NCI-H2171 treated with DMSO at 0.1 percent for 48 hours (cell line): ENCODE data around the gene FANK1.

ENCODE experiments used
- DNase-seq: peaks from one replicate; lab custom pipeline; 2025; lab: John Stamatoyannopoulos, UW

Gene FANK1

DNA sequence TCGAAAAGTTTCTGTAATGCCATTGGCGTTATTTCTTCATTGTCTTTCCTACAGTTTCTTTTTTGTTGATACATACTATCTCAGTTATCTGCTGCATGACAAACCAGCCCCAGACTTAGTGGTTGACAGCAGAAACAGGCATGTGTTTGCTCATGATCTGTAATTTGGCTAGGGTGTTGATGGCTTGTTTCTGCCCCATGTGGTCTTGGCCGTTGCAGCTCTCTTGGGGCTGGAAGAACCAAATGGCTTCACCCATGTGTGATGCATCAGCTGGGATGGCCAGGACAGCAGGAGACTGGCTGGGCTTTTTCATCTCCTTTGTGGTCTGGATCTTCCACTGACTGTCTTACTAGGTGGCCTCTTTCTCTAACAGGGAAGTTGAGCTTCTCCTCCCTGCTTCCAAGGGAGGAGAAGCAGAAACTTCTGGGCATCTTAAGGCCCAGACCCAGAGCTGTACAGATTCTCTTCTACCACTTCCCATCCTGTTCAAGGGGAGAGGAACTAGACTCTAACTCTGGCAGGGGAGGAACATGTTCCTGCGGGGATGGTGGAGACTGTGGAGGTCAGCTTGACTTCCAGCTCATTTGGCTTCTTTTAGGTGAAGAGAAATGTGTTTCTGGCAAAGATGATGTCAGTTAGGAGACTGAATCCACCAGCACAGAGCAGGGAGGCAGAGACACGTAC is 89.3 kb downstream of the FANK1 start:
- no peak for DNase-seq

DNA sequence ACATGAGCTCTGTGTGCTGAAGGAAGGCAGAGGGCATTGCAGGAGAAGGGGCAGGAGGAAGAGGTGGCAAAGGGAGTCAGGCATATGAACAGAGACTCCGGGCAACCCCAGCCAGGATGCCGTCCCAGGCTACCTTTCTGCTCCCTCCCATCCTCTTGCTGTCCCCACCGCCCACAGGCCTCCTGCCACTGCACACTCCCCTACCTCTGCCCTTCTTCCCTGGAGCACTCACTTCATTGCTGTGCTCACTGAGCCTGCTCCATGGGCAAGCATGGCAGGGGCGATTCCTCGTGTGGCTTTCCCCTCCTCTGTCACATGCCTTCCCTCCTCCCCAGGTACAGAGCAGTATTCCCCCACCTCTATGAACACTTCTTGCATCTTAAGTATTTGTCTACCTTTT is 93.4 kb downstream of the FANK1 start:
- no peak for DNase-seq

GRCh38 chr10:125990974-125991373 is 94.6 kb downstream of the FANK1 start:
- DNase-seq: no peak

- DNase-seq: no peak
Observed at GRCh38 chr10:125991392-125991791, 95.0 kb downstream of the FANK1 start.

DNA sequence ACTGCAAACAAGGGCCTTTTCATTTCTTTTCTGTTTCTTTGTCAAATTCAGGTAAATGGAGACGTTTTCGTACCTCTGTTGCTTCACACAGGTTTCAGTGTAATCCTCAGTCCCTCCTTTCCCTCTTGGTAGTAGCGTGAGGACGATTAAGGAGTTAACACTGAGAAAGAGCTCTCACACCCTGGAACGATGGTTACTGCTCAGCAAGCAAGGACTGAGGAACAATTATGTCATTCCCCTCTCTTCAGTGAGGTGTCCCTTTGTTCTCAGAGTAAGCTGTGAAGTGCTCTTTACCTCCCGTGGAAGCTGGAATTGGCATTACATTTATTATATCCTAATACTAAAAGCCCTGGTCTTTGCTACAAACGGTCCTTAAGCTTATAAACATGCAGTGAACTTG is 95.9 kb downstream of the FANK1 start:
- no peak for DNase-seq

GRCh38 chr10:125994601-125995000 is 98.2 kb downstream of the FANK1 start:
- no peak for DNase-seq

GRCh38 chr10:125995726-125996304 is 99.5 kb downstream of the FANK1 start:
- no peak for DNase-seq

GRCh38 chr10:125997586-125997985 is 101.2 kb downstream of the FANK1 start:
- no peak for DNase-seq

- no peak for DNase-seq
Observed at GRCh38 chr10:125999694-126000093, 103.3 kb downstream of the FANK1 start.

- DNase-seq: no peak
Observed at GRCh38 chr10:126001576-126001975, 105.2 kb downstream of the FANK1 start.

DNA sequence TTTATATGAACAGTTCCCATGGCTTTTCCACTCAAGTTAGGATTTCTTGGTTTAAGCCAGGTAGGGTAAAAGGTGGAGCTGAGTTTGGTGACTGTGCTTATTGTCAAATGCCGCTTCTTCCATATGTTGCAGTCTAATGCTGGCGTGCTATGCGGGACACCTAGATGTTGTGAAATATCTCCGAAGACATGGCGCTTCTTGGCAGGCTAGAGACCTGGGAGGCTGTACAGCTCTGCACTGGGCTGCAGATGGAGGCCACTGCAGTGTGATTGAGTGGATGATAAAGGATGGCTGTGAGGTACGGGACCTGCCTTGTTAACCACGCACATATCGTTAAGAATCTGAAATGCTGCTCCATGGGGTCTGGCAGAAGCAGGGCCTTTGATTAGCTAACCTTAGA is 108.4 kb downstream of the FANK1 start:
- no peak for DNase-seq

DNA sequence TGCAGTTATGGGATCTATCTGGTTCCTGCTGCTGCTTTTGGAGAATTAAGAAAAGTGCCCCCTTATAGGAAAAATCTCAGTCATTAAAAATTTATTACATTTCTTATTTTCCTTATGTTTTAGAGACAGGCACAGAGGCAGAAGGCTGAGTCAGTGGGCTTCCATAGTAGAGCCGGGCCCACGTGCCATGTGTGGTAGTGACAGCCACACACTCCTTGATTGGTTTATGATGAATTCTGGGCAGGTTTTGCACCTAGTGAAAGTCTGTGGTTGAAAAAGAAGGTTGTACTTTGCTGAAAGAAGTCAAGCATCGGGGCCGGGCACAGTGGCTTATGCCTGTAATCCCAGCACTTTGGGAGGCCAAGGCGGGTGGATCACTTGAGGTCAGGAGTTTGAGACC is 109.9 kb downstream of the FANK1 start:
- DNase-seq: no peak

DNA sequence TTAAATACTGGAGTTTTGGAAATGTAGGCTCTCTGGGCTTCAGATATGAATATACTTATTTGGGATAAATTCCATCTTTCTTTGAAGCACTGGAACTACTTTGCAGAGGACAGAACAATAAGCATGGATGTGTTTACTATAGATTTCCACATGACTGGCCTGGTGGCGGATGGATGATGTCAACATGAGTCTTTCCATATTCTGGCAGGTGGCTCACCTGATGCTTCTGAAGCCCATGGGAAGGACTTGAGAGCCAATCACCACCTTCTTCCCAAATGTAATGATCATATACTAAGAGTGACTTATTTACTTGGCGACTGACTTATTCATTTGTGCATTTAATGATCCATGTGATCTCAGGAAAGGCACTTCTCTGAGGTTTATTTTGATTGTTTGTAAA is 110.5 kb downstream of the FANK1 start:
- peak; percentile 64 for DNase-seq

DNA sequence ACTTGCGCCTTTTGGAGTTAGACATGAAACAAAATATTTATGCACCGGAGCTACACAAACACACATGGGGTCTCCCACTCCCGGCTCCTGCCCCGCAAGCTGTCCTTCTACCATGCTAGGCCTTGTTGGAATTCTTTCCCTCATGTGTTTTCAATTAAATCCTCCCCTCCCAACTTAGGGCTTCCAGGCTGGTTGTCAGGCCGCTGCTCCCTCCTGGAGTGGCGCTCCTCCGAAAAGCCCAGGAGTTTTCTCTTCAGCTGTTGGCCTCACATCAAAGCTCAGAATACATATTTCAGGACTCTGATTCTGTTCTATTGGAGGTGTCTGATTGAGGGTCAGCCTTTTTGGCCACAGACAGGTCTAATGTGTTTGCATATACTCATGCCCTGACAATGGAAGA is 113.3 kb downstream of the FANK1 start:
- no peak for DNase-seq

GRCh38 chr10:126011995-126012394 is 115.6 kb downstream of the FANK1 start:
- no peak for DNase-seq

DNA sequence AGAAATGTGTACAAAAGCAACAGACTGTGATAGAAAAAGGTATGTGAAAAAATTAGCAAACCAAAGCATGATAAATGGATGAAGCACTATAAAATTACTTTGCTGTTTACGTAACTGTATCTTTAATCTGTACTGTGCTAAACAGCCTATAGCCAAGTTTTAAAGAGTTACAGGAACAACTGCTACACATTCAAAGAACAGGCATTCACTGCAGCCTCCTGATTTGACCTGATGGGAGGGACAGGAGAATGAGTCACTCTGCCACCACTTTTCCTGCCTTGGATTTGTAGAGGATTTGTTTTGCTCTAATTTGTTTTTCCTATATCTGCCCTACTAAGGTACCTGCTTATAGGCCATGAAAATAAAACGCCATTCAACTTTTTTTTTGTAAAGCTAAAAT is 116.1 kb downstream of the FANK1 start:
- no peak for DNase-seq

DNA sequence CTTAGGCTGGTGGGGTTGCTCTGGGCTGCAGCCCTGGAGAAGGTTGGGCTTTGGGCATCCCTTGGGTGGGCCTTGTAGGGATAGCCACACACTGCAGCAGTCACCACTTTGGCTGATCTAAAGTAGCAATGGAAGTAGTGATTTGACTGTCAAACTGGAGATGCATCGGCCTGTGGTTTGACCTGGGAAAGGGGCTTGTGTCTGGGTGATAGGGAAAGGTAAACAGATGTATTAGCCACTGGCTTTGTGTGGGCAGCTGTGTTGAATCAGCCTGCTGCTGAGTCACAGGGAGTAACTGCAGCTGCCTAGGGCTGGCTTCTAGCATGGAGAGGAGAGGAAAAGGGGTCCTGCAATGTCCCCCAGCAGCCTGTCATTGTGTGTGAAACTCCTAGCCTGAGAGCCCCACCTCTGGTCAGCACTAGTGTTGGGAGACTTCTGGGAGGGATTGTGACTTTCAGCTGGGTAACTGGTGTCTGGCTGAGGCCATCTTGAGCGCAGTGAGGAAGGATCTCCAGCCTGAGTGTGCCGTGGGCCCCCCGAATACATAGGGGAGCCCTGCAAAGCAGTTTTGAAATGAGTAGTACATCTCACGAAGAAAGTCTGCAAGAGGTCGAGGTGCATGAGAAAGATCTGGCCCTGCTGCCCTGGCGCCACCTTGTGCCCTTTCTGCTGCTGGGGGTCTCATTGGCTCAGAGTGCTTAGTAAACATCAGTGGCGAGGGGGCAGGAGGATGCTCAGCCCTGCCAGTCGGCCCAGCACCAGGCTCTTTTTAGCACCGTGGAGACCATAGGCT is 117.3 kb downstream of the FANK1 start:
- no peak for DNase-seq

DNA sequence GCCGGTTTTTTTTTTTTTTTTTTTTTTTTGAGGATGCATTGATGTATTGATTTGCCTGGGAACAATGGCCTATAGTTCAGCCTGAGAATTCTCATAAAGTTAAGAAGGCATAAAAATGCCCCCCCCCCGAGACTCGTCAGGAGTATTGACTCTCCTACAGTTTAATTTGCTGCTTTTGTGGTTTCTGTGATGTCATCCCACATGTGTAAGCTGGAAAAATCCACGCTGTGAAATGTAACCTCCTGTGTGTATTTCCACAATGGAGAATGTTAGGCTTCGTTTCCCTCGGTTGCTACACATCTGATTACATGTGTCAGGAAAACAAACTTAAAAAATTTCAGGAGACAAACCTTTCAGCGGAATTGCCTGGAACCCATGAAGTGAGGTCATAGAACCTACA is 117.9 kb downstream of the FANK1 start:
- no peak for DNase-seq

DNA sequence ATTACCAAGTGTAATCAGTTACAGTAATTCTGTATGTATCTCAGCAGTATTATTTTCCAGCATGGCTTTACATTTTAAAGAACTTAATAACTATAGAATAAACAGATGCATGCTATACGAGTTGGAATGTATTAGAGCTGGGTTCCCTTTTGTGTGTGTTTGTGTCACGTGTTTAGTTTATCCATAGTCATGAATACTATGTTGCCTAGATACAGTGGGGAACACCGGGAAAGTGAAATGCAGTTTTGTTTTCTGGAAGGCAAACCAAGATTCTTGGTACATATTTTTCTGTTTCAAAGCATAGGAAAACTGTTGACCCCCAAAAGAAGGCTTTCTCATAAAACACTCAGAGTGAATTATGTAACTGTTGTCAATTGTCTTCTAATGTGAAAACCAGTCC is 119.0 kb downstream of the FANK1 start:
- DNase-seq: no peak

- DNase-seq: no peak
Observed at GRCh38 chr10:126016156-126016805, 119.9 kb downstream of the FANK1 start.

DNA sequence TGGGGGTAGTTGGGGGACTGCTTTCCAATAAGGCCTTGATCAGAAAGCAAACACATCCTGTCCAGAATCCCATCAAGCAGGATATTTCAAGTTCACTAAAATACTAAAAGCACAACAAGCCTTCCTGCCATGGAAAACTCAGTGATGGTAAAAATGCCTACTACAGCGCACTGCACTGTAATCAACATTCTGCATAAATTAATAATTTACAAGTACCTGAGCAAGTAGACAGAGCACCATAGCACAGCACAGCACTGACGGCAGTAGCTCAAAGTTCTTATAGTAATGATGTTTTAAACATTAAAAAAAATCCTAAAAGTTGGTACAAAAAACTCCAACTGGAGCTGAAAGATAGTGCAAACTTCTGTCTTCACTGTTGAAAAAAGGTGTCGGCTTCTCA is 120.5 kb downstream of the FANK1 start:
- DNase-seq: no peak

- no peak for DNase-seq
Observed at GRCh38 chr10:126017961-126018560, 121.7 kb downstream of the FANK1 start.
